HG02852 (cell line): ENCODE results near the gene ALDH3A2.
"Not testable (repeated sequence)": the region's sequence is repeated elsewhere in the genome, so short reads cannot be mapped to it uniquely, and the experiment has no call there.

Experiments
- ATAC-seq: cut with Tn5 transposase; IDR thresholded peaks from one replicate; pipeline ENCODE4 v1.9.1; 2021; ENCODE audit warnings: mild to moderate bottlenecking, moderate library complexity; ENCODE audit not compliant: unreplicated experiment

The ALDH3A2 gene

DNA sequence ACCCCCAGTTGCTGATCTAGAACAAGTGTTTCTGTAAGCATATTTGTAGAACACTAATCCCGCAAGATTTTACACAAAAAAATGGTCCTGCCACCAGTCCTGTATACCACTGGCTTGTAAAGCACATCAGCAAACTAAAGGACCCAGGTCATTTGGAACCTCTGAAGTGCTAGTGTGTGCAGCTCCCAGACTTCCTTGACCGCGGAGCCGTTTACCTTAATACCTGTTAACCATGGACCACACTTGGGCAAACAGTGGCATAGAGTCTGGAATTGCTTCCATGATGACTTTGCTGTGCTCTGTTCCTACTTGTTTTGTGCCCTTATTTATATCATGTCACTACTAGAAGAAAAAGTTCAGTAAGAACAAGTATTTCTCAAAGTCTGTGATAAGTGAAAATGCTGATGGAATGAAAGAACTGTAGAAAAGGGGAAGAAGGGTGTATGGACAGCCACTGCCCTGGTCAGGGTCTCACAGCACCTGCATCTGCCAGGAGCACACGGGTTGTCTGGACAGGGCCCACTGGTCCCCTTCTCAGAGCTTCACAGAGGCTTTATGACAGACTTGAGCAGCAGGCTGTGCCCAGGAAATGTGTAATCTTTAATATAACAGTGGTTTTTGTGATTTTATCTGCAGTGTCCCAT is 29.3 kb downstream of the ALDH3A2 start:
- ATAC-seq, result no peak

DNA sequence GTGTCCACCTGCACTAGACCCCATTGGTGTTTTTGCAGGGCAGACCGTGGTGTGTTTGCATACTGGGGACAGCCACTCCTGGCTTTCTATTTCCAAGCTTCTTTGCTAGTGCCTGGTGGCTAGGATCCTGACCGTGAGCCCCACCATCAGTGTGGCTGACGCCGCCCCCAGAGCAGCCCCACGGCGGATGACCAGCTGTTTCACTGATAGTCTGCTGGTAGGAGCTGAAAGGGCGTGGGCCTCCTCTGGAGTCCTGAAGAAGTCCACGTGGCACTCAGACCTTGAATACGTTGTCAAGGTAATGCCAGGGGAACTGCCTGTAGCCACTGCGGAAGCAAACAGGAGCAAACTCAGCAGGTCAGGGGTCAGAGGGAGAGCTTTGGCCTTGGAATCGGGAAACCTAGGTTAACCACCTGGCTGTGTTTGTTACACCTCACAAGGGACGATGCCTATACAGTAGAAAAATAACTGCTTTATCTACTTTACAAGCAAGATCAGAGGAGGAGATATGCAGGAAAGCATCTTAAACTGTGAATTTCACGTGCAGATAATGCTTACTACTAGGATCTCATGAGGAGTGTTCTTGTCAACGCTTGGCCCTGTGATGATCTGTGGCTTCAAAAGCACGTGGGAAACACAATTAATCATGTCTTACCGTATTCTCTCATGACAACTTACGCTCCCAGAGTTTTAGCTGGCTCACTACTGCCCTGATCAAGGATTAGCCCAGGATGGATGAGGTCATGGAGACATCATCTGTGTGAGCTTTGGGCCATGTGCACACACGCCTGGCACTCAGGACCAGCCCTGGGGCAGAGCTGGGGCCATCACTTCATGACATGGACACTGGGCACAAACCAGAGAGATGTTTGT is 30.3 kb downstream of the ALDH3A2 start:
- ATAC-seq, result no peak

DNA sequence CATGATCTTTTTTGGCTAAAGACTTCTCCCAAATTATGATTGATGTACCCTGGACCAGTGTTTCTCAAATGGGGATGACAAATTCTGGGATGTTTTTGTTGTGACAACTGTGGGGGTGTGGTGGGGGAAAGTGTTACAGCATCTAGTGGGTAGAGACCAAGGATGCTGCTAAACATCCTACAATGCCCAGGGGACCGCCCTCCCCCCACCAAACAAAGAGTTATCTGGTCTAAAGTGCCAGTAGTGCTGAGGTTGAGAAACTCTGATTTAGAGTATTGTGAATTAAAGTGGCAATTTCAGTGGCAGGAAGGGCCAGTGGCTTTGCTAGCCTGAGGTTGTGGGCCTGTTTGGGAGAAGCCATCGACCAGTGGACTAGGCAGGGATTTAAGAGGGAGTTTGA is 34.6 kb downstream of the ALDH3A2 start:
- ATAC-seq, result no peak

DNA sequence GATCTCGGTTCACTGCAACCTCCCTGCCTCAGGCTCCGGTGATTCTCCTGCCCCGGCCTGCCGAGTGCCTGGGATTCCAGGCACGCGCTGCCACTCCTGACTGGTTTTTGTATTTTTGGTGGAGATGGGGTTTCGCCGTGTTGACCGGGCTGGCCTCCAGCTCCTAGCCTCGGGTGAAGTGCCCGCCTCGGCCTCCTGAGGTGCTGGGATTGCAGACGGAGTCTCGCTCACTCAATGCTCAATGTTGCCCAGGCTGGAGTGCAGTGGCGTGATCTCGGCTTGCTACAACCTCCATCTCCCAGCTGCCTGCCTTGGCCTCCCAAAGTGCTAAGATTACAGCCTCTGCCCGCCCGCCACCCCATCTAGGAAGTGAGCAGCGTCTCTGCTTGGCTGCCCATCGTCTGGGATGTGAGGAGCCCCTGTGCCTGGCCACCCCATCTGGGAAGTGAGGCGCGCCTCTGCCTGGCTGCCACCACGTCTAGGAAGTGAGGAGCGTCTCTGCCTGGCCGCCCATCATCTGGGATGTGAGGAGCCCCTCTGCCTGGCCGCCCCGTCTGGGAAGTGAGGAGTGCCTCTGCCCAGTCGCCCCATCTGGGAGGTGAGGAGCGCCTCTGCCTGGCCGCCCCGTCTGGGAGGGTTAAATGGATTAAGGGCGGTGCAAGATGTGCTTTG is 36.5 kb downstream of the ALDH3A2 start:
- ATAC-seq, result not testable (repeated sequence)

DNA sequence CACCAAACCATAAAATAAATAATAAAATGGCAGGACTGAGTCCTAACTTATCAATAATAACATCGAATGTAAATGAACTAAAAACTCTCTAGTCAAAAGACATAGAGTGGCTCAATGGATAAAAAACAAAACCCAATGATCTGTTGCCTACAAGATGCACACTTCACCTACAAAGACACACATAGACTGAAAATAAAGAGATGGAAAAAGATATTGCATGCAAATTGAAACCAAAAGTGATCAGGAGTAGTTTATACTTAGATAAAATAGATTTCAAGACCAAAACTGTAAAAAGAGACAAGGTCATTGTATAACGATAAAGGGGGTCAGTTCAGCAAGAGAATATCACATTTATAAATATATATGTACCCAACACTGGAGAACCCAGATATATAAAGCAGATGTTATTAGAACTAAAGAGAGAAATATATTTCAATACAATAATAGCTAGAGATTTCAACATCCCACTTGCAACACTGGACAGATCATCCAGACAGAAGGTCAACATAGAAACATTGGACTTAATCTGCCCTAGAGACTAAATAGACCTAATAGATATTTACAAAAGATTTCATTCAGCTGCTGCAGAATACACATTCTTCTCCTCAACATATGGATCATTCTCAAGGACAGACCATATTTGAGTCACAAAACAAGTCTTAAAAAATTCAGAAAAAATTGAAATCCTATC is 38.0 kb downstream of the ALDH3A2 start:
- ATAC-seq, result no peak

DNA sequence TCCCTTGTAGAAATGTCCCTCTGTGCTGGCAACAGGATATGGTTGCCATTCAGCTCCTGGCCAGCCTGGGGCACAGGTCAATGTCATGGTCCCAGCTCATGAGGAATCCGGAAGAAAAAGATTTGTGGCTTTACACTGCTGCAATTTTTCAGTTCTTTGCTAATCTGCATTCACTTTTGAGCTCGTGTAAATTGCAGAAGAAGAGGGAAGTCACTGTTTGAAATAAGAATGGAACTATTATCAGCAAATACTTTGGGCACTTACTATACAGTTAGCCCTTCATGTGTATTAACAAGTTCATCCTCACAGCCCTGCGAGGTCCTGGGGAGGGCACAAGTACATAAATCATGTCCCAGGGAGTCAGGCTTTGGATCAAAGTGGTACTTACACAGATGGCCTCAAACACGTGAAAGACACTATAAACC is 53.7 kb downstream of the ALDH3A2 start:
- ATAC-seq, result no peak

DNA sequence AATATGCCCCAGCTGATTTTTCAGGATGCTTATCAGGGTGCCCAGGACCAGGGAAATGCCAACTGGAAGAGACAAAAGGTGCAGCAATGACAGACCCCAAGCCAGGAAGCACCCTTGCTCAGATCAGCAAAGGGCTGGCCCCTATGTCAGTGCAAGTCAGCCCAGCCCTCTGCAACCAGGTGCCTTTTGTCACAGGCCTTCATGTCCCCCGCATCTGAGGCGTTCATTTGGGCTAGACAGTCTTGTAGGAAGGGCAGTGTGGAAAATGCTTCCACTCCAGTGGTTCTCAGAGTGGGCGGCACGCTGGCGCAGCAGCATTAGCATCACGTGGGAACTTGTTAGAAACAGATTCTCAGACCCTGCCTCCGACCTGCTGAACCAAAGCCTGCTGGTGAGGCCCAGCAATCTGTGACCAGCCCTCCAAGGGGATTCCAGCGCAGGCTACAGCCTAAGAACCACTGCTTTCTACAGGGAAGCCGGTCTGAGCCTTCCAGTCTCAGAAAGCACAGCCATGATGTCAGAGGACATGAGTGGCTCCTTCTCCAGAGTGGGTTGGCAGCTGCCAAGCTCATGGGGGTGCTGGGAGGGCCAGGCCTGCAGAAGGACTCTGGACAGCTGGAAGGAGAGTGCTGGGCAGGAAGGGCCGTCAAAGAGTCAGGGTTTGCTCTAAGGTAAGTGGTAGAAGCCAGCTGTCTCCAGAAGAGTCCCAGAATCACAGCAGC is 54.7 kb downstream of the ALDH3A2 start:
- ATAC-seq, result no peak

DNA sequence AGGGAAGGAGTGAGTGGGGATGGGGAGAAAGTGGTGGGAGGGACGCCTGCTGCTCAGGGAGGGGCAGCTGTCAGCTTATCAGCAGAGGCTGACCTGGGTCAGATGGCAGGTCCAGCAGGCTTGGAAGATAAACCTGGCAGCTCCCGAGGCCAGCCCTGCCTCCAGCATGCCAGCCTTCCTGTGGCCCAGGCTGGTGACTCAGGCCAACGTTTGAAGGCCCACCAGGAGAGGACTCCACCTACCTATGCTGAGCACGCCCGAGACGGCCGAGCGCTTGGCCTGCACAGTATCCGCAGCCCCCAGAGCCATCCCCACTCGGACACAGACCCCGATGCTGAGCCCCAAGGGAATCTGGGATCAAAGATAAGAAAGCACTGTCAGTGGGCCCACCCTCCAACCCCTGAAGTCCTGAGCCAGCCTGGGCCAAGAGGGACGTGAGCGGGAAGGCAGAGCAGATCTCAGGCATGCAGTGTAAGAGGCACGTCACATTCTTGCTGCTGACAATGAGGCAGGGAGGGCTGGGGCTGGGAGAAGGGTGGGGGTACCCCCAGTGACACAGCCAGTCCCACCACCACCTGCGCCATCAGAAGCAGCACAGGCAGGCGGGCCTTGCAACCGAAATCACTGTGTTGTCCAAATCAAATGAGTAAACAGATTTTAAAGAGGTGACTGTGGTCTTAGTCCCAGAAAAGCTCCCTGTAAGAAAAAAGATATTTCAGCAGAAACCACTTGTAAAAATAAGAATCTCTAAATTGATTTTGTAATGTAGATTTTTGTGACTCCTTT is 55.5 kb downstream of the ALDH3A2 start:
- no peak for ATAC-seq

DNA sequence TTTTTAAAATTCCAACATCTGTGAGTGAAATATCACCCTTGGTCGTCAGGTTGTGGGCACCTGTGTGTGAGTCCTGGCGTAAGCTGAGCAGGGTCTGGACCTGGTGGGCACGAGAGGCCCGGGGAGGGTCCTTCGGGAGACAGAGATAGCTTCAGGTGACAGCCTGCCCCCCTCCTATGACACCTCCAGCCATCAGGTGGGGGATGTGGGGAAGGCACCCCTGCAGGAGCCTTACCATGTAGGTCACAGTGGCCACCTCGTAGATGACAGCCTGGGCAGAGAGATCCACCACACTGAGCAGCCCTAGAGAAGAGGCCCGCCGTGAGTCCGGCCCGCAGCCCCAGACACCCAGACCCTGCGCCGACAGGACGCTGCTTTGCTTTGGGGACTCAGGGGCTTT is 56.6 kb downstream of the ALDH3A2 start:
- no peak for ATAC-seq

DNA sequence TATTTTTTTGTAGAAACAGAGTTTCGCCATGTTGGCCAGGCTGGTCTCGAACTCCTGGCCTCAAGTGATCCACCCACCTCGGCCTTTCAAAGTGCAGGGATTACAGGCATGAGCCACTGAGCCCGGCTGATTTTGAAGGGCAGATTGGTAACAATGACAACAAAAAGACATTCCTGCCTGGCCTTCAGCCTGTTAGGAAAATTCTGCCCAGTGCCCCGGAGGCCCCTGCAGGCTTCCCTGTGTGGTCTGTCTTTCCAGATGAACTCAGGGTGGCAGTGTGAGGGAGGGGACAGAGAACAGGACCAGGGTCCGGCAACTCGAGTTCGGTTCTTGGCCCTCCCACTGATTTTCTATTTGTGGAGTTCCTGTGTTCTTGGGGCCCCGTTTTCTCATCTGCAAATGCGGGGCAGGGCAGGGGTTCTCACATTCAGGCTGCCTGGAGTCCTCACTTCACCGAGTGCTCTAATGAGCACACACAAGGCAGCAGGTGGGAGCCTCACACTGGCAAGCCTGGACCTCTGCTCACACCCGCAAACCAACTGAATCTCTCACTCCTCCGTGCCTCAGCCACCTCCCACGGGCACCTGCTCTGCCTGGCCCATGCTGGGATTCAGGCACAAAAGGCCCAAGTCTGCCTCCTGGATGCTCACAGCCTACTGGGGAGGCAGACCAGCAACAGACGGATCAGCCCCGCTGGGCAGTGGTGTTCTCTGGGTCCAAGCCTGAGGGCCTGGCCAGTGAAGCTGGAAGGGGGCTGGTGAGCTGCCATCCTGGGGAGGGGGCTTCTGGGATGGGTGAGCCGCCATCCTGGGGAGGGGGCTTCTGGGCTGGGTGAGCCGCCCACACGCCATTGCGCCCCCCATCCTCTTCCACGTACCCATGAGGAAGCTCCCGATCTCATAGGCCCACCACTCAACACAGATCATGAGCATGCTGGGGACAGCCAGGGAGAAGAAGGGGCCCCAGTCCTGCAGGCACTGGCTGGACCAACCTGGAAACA is 57.5 kb downstream of the ALDH3A2 start:
- ATAC-seq, result no peak

DNA sequence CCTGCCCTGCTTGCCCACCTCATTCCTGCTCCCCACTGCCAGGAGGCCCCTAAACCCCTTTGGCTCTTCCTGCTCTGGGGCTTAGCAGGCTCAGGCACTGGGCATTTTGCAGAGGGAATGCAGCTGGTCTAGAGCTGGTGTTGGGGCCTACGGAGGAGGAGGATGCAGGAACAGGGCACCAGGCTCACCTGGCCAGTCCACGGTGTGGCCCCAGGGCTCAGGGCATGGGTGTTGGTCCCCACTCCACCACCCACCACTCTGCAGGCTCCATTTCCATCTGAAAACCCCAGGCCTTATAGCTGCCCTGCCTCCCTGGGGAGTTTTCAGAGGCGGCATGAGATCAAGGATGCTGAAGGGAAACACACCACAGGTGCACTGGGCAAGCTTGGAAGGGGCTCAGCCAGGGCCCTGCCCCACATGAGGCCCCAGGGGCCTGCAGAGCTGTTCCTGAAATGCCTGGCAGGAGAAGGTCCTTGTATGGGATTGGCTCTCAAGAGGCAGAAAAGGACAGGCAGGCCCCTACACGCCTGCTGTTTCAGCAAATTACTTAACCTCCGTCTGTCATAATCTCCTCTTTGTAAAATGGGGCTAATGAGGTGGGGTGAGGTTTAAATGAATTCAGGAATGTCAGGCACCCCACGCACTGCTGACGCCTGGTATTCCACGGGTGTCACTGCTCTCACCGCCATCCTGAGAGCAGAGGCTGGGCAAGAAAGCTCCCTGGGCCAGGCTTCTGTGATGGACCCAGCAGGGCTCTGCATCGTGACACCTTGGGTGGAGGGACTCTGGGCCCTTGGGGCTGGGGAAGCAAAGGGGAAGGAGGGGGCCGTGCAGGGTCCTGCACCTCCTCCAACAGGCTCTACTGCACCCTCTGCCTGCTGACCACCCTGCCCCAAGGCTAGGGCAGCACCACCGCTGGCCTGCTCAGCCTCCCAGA is 58.5 kb downstream of the ALDH3A2 start:
- ATAC-seq, result no peak

DNA sequence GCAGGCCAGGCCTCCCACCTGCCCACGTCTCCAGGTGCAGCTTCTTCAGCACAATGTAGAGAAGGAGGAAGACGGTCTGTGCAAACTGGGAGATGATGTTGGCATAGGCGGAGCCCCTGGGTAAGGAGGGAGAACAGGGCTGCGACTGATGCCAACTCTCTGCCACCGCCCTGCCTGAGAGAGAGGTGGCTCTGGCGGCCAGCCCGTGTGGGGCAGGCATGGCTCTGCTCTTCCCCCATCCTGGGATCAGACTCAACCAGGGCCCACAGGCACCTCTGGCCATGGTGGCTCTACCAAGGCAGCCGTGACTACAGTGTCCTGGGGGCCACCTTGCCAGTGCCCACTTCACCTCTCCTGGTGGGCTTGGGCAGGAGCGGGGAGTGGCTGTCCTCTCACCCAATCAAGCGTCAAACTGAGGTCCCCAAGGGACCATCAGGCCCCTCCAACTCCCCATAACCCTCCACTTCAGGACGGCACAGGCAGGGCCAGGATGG is 59.2 kb downstream of the ALDH3A2 start:
- ATAC-seq, result no peak

DNA sequence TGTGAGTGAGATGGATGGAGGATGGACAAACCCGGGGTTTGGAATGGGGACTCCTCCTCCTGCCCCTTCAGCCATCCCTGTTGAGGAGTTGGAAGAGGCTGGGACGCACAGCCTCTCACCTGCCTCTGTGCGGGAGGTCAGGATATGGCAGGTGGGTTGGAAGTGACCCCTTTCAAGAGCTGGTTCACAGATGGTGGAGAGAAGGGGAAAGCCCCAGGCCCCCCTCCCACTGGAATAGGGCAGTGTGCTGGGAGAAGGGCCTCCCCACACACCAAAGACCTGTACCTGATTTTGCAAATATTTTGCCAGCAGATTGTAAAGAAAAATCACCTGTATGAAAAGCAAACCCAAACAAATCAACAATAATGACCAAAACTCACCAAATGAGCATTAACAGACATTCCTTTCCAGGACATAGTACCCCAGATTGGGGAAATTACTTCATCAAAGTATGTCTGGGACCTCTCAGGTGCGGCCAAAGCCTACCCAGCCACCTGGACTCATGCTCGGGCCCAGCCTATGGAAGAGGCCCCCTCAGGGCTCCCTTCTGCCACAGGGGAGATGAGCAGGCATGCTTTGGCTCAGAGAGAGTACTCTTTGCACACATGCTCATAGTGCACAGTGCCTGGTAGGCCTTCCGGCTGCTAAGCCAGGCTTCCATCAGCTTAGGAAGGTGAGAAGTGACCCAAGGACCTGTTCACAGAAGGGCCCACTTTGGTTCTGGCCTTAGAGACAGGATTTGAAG is 60.1 kb downstream of the ALDH3A2 start:
- no peak for ATAC-seq

DNA sequence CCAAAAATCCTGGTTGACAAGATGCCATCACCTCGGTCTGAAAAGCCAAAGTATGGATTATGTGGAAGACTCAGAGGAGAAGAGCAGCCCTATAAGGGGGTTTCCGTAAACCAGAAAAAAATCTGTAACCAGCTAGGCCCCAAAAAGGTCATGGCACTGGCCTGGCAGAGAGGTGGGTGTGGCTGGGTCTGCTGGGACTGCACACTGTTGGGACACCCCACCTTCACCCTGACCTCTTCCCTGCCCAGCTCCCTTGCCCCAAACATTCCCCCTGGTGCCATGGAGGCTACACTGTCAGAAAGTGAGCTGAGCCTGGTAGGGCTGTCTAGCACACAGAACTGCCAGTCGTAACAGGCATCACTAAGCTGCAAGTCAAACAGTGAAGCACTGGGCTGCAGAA is 61.3 kb downstream of the ALDH3A2 start:
- ATAC-seq, result no peak

DNA sequence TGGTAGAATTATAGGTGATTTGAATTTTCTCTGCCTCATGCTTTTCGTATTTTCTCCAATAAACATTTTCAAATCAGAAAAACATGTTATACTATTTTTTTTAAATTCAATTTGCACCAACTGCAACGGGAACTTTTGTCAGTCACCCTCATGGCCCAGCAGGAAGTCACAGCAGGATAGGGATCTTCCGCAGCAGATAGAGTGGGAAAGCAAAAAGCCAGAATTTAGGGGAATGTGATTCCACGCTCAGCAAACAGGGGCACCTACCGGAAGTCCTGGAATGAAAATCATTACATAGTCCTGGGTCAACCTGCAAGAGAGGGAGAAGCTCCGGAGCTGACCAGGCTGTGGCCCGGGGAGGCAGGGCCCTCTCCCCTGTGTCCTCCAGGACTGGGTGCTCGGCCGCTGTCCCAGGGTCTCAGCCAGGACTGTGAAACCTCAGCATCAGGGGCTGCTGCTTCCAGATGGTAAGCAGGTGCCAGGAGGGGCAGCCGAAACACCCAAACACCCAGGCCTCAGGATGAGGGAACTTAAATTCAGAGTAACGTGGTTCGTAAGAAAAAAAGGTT is 64.0 kb downstream of the ALDH3A2 start:
- ATAC-seq, result no peak

DNA sequence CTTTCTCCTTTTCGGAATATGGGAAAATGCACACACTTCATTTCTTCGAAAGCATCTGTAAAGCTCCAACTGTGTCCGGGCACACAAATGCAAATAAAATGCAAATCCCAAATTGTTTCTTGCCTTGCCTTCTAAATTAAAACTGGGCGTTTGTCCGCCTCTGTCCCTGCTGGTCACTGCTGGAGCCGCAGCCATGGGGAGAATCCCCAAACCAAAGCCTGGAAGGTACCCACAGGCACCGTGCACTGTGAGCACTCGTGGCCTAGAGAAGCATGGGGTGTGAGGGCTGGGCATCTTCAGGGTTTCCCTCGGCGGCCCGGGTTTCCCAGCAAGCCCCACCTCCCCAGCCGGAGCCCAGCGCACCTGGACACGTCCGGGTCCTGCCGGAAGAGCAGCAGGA is 64.9 kb downstream of the ALDH3A2 start:
- ATAC-seq, result no peak
